Psoas muscle (tissue), 8 donors: ENCODE results near the gene PIP4K2C. TPM values are rescaled to one million over a fixed set of nuclear protein-coding genes. Genes with fewer than 3 reads are reported as not detected.
"Not testable (repeated sequence)": the region's sequence is repeated elsewhere in the genome, so short reads cannot be mapped to it uniquely, and the experiment has no call there.

Experiments
- ATAC-seq, 4 donors: fragments of 200-7000 bp; cut with Tn5 transposase; one replicate each; pipeline ENCODE4 v1.9.1; 2020; ENCODE audit warnings: moderate library complexity in 3 of 4, mild to moderate bottlenecking in 2 of 4
- DNase-seq, 2 donors: peaks; one replicate each; pipeline ENCODE4 v3.0.0-alpha.2; 2020
- H3K27ac ChIP-seq: fragments of 200-600 bp; one replicate; pipeline ENCODE4 v1.8.0; 2022
- H3K27me3 ChIP-seq, 3 donors: fragments of 200-600 bp in 1 of 3; one replicate each; pipeline versions ENCODE4 v1.6.1 to v1.8.0; 2013 to 2022; ENCODE audit warnings: low read length in 2 of 3, mild to moderate bottlenecking in 2 of 3, moderate library complexity in 1 of 3; ENCODE audit not compliant: insufficient read depth in 3 of 3
- H3K36me3 ChIP-seq, 2 donors: fragments of 200-600 bp in 1 of 2; one replicate each; pipeline versions ENCODE4 v1.6.1 to v1.8.0; 2013 to 2022; ENCODE audit warnings: low read depth in 1 of 2, mild to moderate bottlenecking in 1 of 2, moderate library complexity in 1 of 2; ENCODE audit not compliant: insufficient read depth in 1 of 2
- H3K4me1 ChIP-seq: fragments of 200-600 bp; one replicate; pipeline ENCODE4 v1.8.0; 2022
- H3K4me3 ChIP-seq: fragments of 200-600 bp; one replicate; pipeline ENCODE4 v1.8.0; 2022; ENCODE audit warnings: mild to moderate bottlenecking
- H3K9me3 ChIP-seq: fragments of 200-600 bp; one replicate; pipeline ENCODE4 v1.8.0; 2022
- CTCF ChIP-seq: fragments of 200-600 bp; IDR thresholded peaks from one replicate; pipeline ENCODE4 v1.8.0; 2022; ENCODE audit warnings: antibody characterized with exemption
- WGBS, 3 donors: extraction: QIAGEN DNeasy Blood & Tissue Kit; methylation state at CpG; one replicate each; pipeline versions ENCODE4 v1.1.6 to v1.1.7; 2013; 5-methylcytosine and 5-hydroxymethylcytosine counted together
- intact Hi-C, 2 donors: fragments of 100-400 bp; cut with DNase I; formaldehyde crosslinking; loops; one replicate each; pipeline versions ENCODE4 v1.11.0 to v1.14.2; 2022
- polyA plus RNA-seq, 3 donors: library from polyadenylated mRNA; stranded (reverse); fragments of 200-250 nt; gene quantifications; one replicate each; pipeline ENCODE4 v1.2.3, GENCODE V29; 2013
- total RNA-seq, 4 donors: library from RNA; stranded (reverse); fragmentation: NEBNext Ultra II Directional in 2 of 4; extraction: Animal tissue kit (Norgen Biotek cat#: 25700) in 2 of 4; gene quantifications; one replicate each; pipeline versions ENCODE4 v1.2.1 to v1.2.4, GENCODE V29; 2021 to 2023
- donor health status: healthy with polysubstance abuse.
- donor health status: DM: no; HTN: no; CAD: no; lungs with moderate emphysema.
- donor health status: Bipolar disorder and iron deficiency.
- donor health status: healthy.
- donor health status: DM: yes; HTN: yes; CAD: no.
- donor health status: DM: no; HTN: no; CAD: no.
- donor health status: DM: no; HTN: no; CAD: no.
- donor health status: DM: yes; HTN: yes; CAD: no.

The PIP4K2C gene
- total and polyA plus RNA-seq, 7 donors, result 7.7 to 16.4 (median 10.1) TPM

GRCh38 chr12:57554897-57555296 lies 36.1 kb upstream of the PIP4K2C start:
- Histone ChIP-seq H3K4me1 (peaks cover 2% of the 10 kb centered on the region), H3K27me3 (peaks cover 0 to 12% (median 5%) of the 10 kb centered on the region in 3 donors), H3K9me3 (no peaks in the 10 kb centered on the region), H3K36me3 (no peaks in the 10 kb centered on the region), H3K4me3 (no peak overlapping the region), H3K27ac (no peak overlapping the region)
- DNase-seq (no peak), ATAC-seq (no peak)
- WGBS, 3 donors, result 95 to 100% (median 98%) methylated on average over 1 of the region's 1 CpG
- TF ChIP-seq CTCF, result no peak
- intact Hi-C loops, result no loop called here

- WGBS, 3 donors, result 80 to 93% (median 83%) methylated on average over 4 of the region's 4 CpGs
- DNase-seq (no peak), ATAC-seq (no peak)
Observed at GRCh38 chr12:57558864-57559263, 32.1 kb upstream of the PIP4K2C start.

GRCh38 chr12:57560516-57560915 lies 30.5 kb upstream of the PIP4K2C start:
- intact Hi-C loops, result no loop called here
- H3K4me1 ChIP-seq, result no peaks in the 10 kb centered on the region
- DNase-seq (no peak), ATAC-seq (no peak)
- no peak overlapping the region for H3K27ac ChIP-seq
- no peak for TF ChIP-seq CTCF
- peaks cover 0 to 9% (median 0%) of the 10 kb centered on the region in 3 donors for H3K27me3 ChIP-seq
- H3K9me3 ChIP-seq, result no peaks in the 10 kb centered on the region
- no peak overlapping the region for H3K4me3 ChIP-seq
- WGBS, 3 donors, result 91 to 96% (median 93%) methylated on average over 2 of the region's 2 CpGs
- H3K36me3 ChIP-seq, result no peaks in the 10 kb centered on the region

More at GRCh38 chr12:57558864-57559263, 32.1 kb upstream of the PIP4K2C start:
- Histone ChIP-seq H3K36me3 (no peaks in the 10 kb centered on the region), H3K27ac (no peak overlapping the region), H3K9me3 (no peaks in the 10 kb centered on the region), H3K27me3 (peaks cover 0 to 9% (median 0%) of the 10 kb centered on the region in 3 donors), H3K4me1 (no peaks in the 10 kb centered on the region), H3K4me3 (no peak overlapping the region)
- no peak for TF ChIP-seq CTCF
- intact Hi-C loops, result no loop called here

GRCh38 chr12:57561117-57561516 lies 29.9 kb upstream of the PIP4K2C start:
- intact Hi-C loops, H3K27me3 ChIP-seq, DNase-seq, H3K4me1 ChIP-seq, H3K4me3 ChIP-seq, H3K9me3 ChIP-seq, H3K36me3 ChIP-seq, H3K27ac ChIP-seq, ATAC-seq: not testable (repeated sequence)
- WGBS, 3 donors, result 53 to 61% (median 59%) methylated on average over 1 of the region's 1 CpG

- 49 to 55% (median 50%) methylated on average over 4 of the region's 4 CpGs for WGBS, 3 donors
- ATAC-seq, result no peak
Observed at GRCh38 chr12:57563358-57563757, 27.6 kb upstream of the PIP4K2C start.

More at GRCh38 chr12:57563358-57563757, 27.6 kb upstream of the PIP4K2C start:
- H3K27me3 ChIP-seq, result peaks cover 0 to 16% (median 0%) of the 10 kb centered on the region in 3 donors
- no peaks in the 10 kb centered on the region for H3K36me3 ChIP-seq
- intact Hi-C loops, result no loop called here
- H3K9me3 ChIP-seq, result no peaks in the 10 kb centered on the region
- no peaks in the 10 kb centered on the region for H3K4me1 ChIP-seq
- no peak for DNase-seq
- no peak for TF ChIP-seq CTCF
- H3K27ac ChIP-seq, result no peak overlapping the region
- H3K4me3 ChIP-seq, result no peak overlapping the region
